Ovary (tissue), 3 donors: ENCODE measurements around the gene CTAGE9.
A peak's percentile ranks its signal among the peaks of the same experiment; 100 is the strongest.

Experiments used
- CTCF ChIP-seq, 3 donors: fragments of 450-650 bp in 2 of 3; fragments of 200-600 bp in 1 of 3; IDR thresholded peaks; one replicate each; pipeline versions ENCODE4 v1.5.1 to v1.8.0; 2016 to 2022; ENCODE audit warnings: antibody characterized with exemption in 3 of 3, mild to moderate bottlenecking in 1 of 3
- EP300 ChIP-seq: sonication (generic); formaldehyde crosslinking; IDR thresholded peaks from one replicate; pipeline ENCODE4 v1.6.1; 2017; ENCODE audit warnings: antibody characterized with exemption
- POLR2A ChIP-seq: fragments of 450-650 bp; IDR thresholded peaks from one replicate; pipeline ENCODE4 v1.6.1; 2017; ENCODE audit warnings: antibody characterized with exemption, mild to moderate bottlenecking, moderate library complexity
- donor health status: DM: no; HTN: no; CAD: no.

- TF ChIP-seq POLR2A (no peak), CTCF (IDR thresholded peaks at IDR 0.05) (peak; percentile 23 to 64 (median 61)), EP300 (no peak)
These were observed 15.9 kb downstream of the CTAGE9 start for GRCh38 chr6:131694832-131695426.
